GM18868 (cell line): ENCODE measurements around the gene CAMTA1.

ENCODE experiments used
- ATAC-seq: cut with Tn5 transposase; IDR thresholded peaks from one replicate; pipeline ENCODE4 v1.9.1; 2021; ENCODE audit warnings: mild to moderate bottlenecking, moderate library complexity; ENCODE audit not compliant: unreplicated experiment

Gene CAMTA1

DNA sequence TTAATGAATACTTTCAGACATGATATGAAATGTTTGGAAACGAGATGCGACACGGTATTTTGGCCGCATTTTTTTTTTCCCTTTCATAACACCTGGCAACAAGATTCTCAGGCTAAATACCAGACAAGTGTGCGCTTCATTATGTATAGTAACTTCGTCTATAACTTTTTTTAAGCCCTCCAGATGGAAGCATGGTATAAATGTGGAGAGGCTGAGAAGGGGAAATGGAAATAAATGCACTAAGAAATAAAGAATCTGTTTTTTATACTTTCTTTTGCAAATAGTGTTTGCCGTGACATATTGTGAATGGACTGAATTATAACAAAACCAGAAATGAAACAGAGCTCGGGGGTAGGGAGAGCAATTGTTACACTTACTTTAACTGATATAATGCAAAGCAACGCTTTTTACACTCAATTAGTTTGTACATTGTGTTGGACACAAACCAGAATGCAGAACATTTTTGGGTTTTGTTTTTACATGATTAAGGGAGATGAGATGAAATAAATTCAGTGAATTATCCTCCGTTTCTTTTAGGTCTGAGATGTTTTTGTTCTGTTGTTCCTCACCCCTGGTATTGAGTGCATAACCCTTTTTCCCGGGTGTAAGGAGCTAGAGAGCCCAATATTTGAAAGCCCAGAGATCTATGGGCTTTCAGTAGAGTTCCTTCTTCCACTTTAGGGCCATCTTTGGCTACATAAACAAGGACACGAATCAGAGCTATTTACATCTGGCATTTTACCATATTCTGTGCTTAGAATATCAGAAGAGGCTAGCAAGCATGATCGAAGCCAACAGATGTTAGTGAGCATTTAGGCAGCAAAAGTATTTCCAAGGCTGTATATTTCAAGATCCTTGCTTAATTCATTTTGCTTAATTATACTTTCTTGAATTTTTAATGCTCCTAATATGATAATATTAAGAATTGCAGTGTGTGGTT, 478.0 kb downstream of the CAMTA1 start:
- no peak for ATAC-seq

DNA sequence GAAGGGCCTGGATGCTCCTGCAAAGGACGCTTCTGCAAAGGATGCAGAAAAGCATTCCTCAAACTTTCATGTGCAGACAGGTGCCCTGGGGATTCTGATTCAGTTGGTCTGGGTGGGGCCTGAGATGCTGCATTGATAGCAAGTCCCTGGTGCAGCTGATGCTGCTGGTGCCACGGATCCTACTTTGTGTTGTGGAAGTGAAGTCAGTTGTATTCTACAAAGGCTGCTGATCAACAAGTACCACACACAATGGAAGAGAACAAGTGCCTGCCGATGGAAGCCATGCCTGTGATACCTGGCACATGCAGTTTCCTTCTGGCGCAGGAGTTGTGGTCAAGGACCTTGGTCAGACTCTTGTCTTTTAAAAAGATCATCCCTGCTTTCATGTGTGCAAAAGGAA, 478.8 kb downstream of the CAMTA1 start:
- ATAC-seq: no peak

DNA sequence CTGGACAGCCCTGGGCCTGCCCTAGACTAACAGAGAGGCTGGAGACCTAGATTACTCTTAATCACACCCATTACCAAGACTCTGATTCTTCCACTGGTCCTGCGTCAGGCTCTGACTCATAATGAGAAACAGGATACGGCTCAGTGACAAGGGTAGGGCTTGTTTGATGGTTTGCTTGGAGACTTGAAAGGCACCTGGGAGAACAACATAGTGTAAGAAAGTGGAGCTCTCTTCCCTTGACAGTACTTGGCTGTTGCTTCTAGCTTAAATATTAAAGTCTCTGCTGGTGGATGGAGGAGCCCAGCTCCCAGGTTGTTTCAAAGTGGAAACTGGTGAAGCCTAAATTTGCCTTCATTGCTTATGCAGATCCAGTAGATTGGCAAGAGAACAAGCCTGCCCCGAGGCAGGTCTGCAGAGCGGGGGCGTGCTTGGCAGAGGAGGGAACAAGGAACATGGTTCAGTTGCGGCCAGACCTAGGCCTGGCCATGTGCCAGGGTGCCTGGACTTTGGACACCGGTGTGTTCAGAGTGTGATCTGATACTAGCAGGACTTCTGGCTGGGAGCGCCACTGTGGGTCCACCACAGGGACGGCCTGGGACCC, 480.6 kb downstream of the CAMTA1 start:
- ATAC-seq: no peak

DNA sequence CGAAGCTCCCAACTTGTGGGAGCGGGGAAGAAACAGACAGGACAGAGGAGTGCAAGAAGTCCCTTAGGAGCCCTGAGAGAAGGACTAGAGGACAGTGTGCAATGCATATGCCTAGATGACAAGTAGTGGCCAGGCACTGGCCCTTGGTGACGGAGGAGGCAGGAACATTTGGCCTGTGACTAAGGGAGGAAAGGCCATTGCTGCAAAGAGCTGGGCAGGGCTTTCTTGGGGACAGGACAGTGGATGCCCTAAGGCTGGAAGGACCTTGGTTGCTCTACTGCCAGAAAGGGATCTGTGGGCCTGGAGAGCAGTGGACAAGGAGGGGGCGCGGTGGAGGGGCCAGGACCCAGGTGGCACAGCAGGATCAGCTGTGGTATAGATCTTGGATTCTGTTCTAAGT, 481.3 kb downstream of the CAMTA1 start:
- no peak for ATAC-seq

DNA sequence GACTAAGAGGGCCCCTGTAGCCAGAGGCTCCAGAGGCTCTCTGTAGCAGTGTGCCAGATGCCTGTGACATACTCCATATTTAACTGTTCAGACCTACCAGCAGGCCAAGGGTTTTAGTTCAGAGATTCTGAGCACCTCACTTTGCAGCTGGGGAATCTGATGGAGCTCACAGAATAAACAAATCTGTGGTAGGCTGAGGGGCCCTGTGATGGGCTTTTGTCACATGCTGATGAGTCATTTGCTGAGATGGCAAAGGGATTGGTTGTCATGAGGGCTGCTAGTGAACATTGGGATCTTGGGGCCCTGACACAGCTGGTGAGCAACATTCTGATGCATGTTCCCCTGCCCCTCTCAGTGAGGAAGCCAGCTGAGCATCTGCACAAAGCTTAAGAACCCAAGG, 482.2 kb downstream of the CAMTA1 start:
- ATAC-seq: no peak

DNA sequence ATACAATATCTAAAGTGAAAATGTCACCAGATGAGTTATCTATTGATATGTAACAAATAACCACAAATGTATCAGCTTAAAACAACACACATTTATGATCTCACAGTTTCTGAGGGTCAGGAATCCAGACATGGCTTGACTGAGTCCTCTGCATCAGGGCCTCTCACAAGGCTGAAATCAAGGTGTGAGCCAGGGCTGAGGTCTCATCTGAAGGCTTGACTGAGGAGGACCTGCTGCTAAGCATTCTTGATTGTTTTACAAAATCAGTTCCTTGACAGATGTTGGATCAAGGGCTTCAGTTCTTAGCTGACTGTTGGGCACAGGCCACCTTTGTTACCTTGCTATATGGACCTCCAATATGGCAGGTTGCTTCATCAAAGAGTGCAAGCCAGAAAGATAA, 483.7 kb downstream of the CAMTA1 start:
- no peak for ATAC-seq

DNA sequence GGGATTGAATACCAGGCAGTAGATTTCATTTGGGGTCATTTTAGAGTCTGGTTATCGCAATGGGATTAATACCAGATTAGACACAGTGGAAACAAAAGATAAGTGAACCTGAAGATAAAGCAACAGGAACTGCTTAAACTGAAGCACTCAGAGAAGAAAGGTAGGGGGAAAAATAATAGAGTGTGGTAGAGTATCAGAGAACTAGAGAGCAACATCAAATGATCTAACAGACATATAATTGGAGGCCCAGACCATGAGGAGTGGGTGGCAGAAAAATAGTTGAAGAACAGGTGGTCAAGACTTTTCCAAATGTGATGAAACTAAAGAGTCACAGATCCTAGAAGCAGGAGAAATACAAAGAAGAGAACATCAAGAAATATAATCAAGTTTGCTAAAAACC, 484.3 kb downstream of the CAMTA1 start:
- no peak for ATAC-seq

DNA sequence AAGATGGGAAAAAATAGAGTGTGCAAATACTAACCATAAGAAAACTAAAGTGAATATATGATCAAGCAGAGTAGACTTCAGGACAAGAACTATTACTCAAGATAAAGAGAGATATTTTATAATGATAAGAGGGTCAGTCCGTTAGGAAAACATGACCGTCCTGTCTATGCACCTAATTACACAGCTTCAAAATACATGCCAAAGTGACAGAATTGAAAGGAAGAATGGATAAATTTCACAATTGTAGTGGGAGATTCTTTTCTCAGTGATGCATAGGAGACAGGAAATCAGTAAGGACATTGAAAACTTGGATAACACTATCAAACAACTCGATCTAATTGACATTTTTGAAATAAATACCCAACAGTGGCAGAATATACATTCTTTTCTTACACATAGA, 489.0 kb downstream of the CAMTA1 start:
- no peak for ATAC-seq

DNA sequence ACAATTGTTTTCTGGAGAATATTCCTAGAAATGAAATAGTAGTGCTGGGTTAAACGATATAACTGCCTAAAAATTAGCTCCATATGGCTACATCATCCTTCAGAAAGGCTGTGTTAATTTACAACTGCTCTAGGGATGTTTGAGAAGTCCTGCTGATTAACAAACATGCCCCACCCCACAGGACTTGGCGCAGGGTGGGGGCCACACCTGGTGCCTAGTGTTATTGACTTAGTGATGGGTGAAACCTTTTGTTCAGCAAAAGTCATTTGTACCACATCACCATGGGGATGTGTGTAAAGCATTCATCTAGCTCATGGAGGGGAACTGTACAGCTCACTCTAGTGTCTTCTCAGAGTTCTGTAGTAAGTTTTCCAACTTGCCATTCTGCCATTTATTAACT, 492.8 kb downstream of the CAMTA1 start:
- no peak for ATAC-seq

DNA sequence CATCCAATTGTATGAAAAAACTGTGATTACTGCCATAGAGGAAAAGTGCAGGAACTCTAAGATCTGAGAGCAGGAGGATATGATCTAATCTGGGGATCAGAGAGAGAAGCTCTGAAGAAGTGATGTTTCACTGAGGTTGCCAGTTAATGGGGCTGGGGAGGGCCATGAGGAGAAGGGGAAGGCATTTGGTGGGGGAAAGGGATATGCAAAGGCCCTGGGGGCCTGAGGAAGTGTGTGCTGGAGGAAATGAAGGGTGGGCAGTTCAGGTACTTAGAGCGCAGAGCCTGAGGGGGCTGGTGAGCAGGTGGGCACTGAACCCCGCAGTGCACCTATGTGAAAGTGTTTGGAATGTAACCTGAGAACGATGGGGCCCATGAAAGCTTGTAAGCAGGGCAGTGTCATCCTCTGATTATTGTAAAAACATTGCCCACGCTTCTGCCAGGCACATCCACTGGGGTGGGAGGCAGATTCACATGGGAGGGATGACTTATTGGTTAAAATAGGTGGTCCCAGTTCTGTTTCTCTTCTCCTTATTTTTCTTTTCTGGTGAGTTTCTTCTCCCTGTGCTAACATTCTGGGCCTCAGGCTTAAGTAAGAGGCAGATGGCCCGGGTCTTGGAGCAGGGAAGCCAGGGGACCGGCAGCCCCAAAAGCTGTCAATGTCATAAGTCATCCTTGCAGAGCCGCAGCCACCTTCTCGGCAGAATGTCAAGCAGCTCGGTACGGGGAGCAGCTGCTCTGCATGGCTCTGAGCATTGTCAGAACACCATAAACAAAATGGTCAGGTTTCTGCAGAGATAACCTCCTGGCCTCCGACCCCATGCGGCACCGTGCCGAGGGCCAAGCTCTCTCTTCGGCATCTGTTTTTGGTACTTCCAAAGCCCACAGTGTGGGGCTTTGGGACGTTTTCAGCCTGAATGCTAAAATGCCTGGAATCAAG, 493.8 kb downstream of the CAMTA1 start:
- no peak for ATAC-seq

DNA sequence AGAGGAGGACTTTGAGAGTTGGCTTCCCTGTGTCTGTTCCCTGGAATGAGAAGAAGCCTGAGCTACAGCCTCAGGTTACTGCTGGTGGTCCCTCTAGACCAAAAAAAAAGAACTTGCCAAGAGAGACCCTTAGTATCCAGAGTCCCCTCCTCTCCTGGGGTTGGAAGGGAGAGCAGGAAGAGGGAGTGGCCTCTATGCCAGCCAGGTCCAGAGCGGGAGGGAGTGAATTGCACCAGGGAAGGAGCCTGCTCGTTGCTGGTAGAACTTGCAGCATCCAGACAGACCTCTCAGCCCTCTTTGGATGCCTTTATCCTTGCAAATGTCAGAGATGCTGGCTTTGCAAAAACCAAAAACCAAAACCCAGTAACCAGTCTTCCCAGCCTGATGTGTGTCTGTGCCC, 494.5 kb downstream of the CAMTA1 start:
- no peak for ATAC-seq

DNA sequence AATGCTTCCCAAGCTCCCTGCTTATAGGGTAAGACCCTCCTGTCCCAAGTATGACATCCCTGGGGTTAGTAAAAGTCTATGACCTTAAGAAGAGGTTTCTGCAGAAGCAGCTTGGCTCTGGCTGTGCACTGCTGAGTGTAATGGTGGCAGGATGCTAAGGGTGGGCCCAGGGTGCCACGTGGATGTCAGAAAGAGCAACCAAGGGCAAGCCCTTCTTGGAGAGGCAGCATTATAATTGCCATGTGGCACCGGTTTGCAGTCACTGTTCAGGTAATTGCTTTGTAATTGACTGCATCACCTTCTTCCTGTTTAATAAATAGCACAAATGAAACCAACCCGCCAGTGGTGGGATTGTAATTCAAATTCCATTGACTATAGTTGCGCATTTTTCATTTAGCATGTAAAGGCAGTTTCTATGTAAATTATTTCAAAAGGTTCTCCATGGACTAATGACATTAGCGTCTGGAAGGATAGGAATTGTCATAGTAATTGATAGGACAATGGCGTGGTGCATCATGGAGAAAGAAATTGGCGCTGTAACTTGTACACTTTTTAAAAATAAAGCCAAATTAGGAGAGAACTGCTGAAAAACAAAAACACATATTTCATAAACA, 495.2 kb downstream of the CAMTA1 start:
- no peak for ATAC-seq

DNA sequence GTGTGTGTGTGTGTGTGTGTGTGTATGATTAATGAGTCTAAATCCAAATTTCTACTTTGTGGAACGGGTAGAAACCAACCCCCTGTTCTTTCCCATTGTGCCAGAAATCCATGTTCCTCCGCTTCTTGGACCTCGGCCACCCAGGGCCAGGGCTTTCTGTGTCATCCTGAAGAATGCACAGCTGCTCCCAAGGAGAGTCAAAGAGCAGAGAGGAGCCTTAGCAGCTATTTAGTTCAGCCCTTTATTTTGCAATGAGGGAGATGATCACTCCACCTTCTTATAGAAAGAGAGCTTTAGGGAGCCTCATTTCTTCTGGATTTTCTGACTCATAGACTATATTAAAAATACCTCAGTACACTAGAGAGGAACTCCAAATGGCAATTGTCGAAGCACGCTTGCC, 496.6 kb downstream of the CAMTA1 start:
- no peak for ATAC-seq

DNA sequence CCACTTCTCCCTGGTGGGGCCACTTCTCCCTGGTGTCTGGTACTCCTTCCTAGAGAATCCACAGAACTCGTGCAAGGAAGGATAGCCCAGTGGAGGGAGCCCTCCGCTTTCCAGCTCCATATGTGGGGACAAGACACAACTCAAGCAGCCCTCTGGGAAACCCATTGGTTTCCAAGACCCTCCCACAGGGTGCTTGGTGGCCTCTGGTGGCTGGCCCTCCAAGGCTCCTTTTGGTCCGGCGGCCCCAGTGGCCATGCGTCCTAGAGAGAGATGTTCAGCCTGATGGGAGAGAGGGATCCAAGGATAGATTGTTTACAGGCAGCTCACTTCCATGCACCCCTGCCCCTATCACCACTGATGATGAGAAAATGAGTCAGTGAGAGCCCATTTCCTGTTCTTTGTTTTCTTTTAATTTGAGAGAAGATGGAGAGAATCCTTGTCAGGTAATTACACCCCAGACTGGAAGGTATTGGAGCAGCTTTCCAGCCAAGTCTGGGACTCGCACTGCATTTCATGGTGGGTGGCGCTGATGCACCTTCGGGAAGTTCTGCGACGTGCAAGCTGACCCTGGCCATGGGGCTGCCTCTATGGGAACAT, 499.7 kb downstream of the CAMTA1 start:
- ATAC-seq: no peak

DNA sequence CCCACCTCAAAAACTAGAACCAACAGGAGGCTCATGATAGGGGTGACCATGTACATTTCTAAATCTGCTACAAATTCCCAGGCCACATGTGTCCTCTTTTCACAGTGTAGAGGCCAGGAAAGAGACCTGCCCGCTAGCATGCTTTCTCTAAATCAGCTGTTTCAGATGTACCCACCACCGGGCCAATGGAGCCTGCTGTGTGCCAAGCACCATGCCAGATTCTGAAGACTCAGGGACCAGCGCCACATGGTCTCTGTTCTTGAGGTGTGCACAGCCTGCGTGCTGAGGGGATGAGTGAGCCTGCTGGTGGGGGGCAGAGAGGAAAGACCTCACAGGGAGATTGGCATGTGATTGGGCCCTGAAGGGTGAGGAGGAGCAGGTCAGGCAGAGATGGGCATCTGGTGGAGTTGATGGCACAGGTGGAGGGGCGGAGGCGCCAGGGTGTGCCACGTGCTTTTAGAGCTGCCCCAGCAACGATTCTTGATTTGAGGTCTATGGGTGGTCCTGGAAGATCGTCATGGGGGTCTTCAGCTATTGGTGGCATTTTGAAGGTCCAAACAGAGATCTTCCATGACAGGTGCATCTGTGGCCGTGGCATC, 500.7 kb downstream of the CAMTA1 start:
- no peak for ATAC-seq

DNA sequence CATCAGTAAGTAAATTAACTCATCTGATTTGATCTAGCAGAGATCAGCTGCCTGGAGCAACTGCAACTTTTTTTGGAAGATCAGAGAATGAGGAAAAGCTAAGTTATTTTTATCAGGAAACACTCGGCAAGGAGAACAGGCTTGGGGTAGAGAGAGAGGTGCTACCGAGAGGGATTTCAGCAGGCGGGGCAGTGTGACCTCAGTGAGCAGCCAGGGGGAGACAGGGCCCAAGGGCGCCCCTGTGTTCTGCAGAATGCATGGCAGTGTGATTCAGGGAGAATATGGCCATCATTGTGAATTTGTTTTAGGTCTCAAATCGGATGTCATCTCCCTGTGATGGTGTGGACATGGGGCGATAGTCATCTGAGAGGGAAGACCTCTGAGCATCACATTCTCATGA, 501.8 kb downstream of the CAMTA1 start:
- no peak for ATAC-seq

DNA sequence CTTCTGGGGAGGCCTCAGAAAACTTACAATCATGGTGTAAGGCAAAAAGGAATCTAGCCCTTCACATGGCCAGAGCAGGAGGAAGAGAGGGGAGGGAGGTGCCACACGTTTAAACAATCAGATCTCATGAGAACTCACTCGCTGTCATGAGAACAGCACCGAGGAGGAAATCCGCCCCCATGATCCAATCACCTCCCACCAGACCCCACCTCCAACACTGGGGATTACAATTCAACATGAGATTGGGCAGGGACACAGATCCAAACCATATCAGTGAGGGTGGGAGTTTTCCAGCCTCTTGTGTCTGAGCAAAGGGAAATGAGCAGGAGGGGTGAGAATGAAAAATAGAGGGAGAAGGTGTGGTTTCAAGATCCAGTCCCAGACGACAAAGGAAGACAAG, 503.7 kb downstream of the CAMTA1 start:
- no peak for ATAC-seq

DNA sequence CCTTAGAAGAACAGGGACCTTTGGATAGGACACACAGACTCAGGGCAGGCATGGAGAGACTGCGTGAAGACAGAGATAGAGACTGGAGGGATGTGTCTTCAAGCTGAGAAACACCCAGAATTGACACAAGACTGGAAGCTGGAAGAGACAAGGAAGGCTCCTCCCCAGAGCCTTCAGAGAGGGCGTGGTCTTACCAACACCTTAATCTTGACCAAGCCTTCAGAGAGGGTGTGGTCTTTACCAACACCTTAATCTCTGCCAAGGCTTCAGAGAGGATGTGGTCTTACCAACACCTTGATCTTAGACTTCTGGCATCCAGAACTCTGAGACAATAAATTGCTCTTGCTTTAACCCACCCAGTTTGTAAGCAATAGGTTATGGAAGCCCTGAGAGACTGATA, 504.4 kb downstream of the CAMTA1 start:
- ATAC-seq: no peak

DNA sequence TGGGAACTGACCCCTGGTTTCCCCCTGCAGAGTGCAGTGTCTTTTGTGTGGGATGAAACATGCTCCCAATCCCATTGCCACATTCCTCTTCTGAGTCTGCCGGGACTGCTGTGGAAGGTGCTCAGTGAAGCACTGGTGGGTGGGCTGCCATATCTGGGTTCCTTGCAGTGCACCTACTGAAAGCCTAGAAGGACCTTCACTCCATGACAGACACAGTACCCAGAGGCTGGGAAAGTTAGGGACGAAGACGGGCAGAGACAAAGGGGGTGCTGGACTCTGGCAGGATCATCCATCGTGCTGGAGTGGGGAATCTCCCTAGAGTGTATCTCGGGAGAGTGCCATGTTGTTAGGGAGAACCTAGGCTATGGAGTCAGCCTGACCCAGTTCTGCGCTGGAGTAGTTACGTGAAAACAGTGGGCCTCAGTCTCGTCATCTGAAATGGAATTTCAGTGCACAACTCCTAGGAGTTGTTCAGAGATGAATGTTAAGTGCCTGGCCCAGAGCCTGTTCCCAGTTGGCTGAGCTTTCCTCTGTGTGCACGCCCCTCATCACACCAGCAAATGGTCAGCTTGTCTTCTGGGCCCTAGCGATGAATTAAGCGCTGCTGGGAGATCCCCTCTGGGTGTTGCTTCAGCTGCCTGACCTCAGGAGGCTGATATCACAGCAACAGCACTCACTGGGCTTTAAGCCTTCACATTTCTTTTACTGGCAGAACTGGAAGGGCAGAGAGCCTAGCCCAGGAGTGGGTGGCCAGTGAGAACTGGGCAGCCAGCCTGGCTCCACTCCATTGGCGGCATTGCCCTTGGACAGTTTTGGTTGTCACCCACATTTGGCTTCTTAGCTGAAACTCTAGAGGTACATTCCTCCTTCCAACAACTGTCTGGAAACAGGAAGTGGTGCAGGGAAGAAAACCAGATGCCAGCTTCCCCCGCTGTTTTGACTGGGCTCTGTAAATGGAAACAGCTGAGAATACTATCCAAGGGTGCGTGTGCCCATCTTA, 506.0 kb downstream of the CAMTA1 start:
- no peak for ATAC-seq
